SU-DHL-6 (cell line): ENCODE measurements around the gene ASTN2.
"Not testable (repeated sequence)": the region's sequence is repeated elsewhere in the genome, so short reads cannot be mapped to it uniquely, and the experiment has no call there.

ENCODE experiments used
- H2AFZ ChIP-seq: fragments of 200-600 bp; sonication (generic); 2 replicates; pipeline ENCODE4 v1.6.1; 2014; ENCODE audit warnings: low read depth, mild to moderate bottlenecking, moderate library complexity, mixed read lengths, antibody characterized with exemption, low read length; ENCODE audit not compliant: severe bottlenecking
- H3F3A ChIP-seq: fragments of 200-600 bp; shearing (Covaris generic); 2 replicates; pipeline ENCODE4 v1.6.0; 2016; ENCODE audit warnings: antibody characterized with exemption, mild to moderate bottlenecking; ENCODE audit not compliant: insufficient read depth
- H3K27ac ChIP-seq: fragments of 200-600 bp; sonication (generic); 2 replicates; pipeline ENCODE4 v1.5.1; 2016; ENCODE audit warnings: low read depth, mild to moderate bottlenecking, low read length, moderate library complexity, mixed read lengths
- H3K27me3 ChIP-seq: fragments of 200-600 bp; sonication (generic), shearing (Covaris generic); 2 replicates; pipeline ENCODE4 v1.6.0; 2014; ENCODE audit warnings: mild to moderate bottlenecking, low read length
- H3K36me3 ChIP-seq: fragments of 200-600 bp; sonication (generic); 2 replicates; pipeline ENCODE4 v1.6.1; 2014; ENCODE audit warnings: mild to moderate bottlenecking, low read length, mixed read lengths
- H3K4me2 ChIP-seq: fragments of 300-600, 200-600 bp; shearing (Covaris generic), sonication (generic); 2 replicates; pipeline ENCODE4 v1.6.0; 2014; ENCODE audit warnings: low read length, low read depth, mild to moderate bottlenecking; ENCODE audit not compliant: poor library complexity, severe bottlenecking
- H3K4me3 ChIP-seq: fragments of 200-600 bp; sonication (generic); 2 replicates; pipeline ENCODE4 v1.5.1; 2014; ENCODE audit warnings: antibody characterized with exemption, low read length, mild to moderate bottlenecking, mixed read lengths; ENCODE audit not compliant: insufficient read depth, poor library complexity, severe bottlenecking
- H3K79me2 ChIP-seq: fragments of 200-600 bp; sonication (generic); 2 replicates; pipeline ENCODE4 v1.6.1; 2014; ENCODE audit warnings: mild to moderate bottlenecking, low read length, moderate library complexity; ENCODE audit not compliant: insufficient read depth
- H3K9ac ChIP-seq: fragments of 200-600 bp; sonication (generic); 2 replicates; pipeline ENCODE4 v1.7.0; 2014; ENCODE audit warnings: mild to moderate bottlenecking, low read length
- H3K9me2 ChIP-seq: fragments of 200-600 bp; sonication (generic); replicated peaks from 2 replicates; pipeline ENCODE4 v1.6.1; 2014; ENCODE audit warnings: low read length; ENCODE audit not compliant: insufficient read depth
- H3K9me3 ChIP-seq: fragments of 200-600 bp; sonication (generic); 2 replicates; pipeline ENCODE4 v1.6.1; 2014; ENCODE audit warnings: low read length, mixed read lengths; ENCODE audit not compliant: insufficient read depth
- H4K20me1 ChIP-seq: fragments of 200-600 bp; sonication (generic); 2 replicates; pipeline ENCODE4 v1.6.1; 2014; ENCODE audit warnings: low read depth, mild to moderate bottlenecking, antibody characterized with exemption, low read length, moderate library complexity, mixed read lengths
- EZH2phosphoT487 ChIP-seq: fragments of 200-600 bp; sonication (generic), shearing (Covaris generic); conservative IDR thresholded peaks from 2 replicates; pipeline ENCODE4 v1.6.1; 2018; ENCODE audit warnings: mild to moderate bottlenecking, antibody characterized with exemption, low read length, moderate library complexity, mixed read lengths
- TF ChIP-seq, protein P1 (sequence below): fragments of 200-600 bp; sonication (generic); IDR thresholded peaks from one replicate; pipeline ENCODE4 v1.5.1; 2017; ENCODE audit warnings: antibody characterized with exemption, mild to moderate bottlenecking, low read length, moderate library complexity; ENCODE audit not compliant: insufficient read depth, poor library complexity, severe bottlenecking

The ASTN2 gene

DNA sequence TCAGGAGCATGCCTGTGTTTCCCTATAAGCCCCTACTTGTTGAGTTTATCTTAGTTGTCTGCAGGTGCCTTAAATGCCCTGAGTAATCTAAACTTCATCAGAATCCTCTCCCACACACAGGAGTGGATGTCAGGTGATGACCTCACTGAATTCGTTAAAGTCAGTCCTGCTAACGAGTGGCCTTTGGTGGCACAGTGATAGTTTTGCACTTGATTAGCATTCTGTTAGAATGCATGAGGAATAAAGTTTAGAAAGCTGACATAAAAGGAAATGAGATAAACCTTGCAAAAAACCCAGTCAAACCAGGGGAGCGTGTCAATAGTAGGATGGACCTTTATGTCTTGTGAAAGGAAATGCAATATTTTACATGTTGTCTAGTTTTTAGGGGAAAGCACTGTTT is 723.2 kb downstream of the ASTN2 start:
- peak overlapping the region; percentile 23 for H3K4me2 ChIP-seq
- no peak overlapping the region for H3K4me3 ChIP-seq

DNA sequence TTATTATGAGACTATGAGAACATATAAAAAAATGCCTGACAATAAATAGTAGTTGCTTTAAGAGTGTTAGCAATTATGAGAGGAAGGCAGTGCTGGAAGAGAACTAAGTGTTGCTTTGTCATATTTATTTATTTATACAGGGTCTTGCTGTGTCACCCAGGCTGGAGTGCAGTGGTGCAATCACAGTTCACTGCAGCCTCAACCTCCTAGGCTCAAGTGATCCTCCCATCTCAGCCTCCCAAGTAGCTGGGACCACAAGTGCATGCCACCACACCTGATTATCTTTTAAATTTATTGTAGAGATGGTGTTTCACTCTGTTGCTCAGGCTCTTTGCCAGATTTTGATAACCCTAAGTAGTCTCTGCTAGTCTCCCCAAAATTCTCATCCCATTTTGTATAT is 724.1 kb downstream of the ASTN2 start:
- H3K79me2 ChIP-seq = peaks cover 80% of the 10 kb centered on the region
- not testable (repeated sequence) for H3K9me2 ChIP-seq, H3K27ac ChIP-seq, H3K27me3 ChIP-seq, H3K4me3 ChIP-seq, H2AFZ ChIP-seq, H3K36me3 ChIP-seq, H3K9me3 ChIP-seq, H3K9ac ChIP-seq, H4K20me1 ChIP-seq, H3F3A ChIP-seq, H3K4me2 ChIP-seq

More for the DNA sequence above, 723.2 kb downstream of the ASTN2 start:
- Histone ChIP-seq H3F3A (no peaks in the 10 kb centered on the region), H4K20me1 (peaks cover 5% of the 10 kb centered on the region; the same call in 1 of the 2 replicates), H2AFZ (no peak overlapping the region), H3K9me2 (no peaks in the 10 kb centered on the region), H3K9me3 (no peaks in the 10 kb centered on the region), H3K36me3 (no peaks in the 10 kb centered on the region), H3K27ac (no peak overlapping the region), H3K9ac (no peak overlapping the region), H3K79me2 (peaks cover 86% of the 10 kb centered on the region), H3K27me3 (no peaks in the 10 kb centered on the region)
- TF ChIP-seq, protein P1, sequence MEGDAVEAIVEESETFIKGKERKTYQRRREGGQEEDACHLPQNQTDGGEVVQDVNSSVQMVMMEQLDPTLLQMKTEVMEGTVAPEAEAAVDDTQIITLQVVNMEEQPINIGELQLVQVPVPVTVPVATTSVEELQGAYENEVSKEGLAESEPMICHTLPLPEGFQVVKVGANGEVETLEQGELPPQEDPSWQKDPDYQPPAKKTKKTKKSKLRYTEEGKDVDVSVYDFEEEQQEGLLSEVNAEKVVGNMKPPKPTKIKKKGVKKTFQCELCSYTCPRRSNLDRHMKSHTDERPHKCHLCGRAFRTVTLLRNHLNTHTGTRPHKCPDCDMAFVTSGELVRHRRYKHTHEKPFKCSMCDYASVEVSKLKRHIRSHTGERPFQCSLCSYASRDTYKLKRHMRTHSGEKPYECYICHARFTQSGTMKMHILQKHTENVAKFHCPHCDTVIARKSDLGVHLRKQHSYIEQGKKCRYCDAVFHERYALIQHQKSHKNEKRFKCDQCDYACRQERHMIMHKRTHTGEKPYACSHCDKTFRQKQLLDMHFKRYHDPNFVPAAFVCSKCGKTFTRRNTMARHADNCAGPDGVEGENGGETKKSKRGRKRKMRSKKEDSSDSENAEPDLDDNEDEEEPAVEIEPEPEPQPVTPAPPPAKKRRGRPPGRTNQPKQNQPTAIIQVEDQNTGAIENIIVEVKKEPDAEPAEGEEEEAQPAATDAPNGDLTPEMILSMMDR = no peak
- no peak for TF ChIP-seq EZH2phosphoT487

DNA sequence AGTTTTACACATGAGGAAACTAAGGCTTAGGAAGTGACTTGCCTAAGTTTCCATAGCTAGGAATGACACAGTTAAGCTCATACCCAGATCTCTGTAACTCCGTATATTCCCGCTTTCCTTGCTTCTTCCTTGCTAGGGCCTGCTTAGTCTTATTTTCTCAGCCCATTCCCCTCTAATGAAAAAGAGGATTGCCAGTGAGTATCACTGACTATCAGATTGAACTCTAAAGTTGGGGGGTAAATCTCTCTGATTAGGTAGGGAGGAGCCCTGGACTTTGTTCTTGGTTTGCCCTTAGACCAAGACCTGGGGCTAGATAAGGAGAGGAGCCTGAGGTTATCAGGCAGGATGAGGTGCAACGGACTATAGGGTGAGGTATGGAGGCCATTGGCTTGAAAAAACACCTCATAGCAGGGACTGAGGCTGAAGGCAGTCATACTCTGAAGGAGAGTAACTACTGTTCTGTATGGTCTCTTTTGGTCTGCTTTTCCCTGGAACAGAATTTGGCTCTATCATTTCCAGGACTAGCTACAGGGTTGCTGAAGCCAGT is 725.3 kb downstream of the ASTN2 start:
- Histone ChIP-seq H3K27me3 (no peaks in the 10 kb centered on the region), H3K79me2 (peaks cover 68% of the 10 kb centered on the region), H3K4me2 (peak overlapping the region; percentile 10), H3K27ac (no peak overlapping the region), H3K36me3 (no peaks in the 10 kb centered on the region), H2AFZ (no peak overlapping the region), H3K4me3 (no peak overlapping the region), H3K9me3 (no peaks in the 10 kb centered on the region), H3K9ac (no peak overlapping the region), H4K20me1 (peaks cover 5% of the 10 kb centered on the region; the same call in 1 of the 2 replicates), H3K9me2 (no peaks in the 10 kb centered on the region), H3F3A (no peaks in the 10 kb centered on the region)
- TF ChIP-seq, protein P1 = no peak
- TF ChIP-seq EZH2phosphoT487 = no peak

DNA sequence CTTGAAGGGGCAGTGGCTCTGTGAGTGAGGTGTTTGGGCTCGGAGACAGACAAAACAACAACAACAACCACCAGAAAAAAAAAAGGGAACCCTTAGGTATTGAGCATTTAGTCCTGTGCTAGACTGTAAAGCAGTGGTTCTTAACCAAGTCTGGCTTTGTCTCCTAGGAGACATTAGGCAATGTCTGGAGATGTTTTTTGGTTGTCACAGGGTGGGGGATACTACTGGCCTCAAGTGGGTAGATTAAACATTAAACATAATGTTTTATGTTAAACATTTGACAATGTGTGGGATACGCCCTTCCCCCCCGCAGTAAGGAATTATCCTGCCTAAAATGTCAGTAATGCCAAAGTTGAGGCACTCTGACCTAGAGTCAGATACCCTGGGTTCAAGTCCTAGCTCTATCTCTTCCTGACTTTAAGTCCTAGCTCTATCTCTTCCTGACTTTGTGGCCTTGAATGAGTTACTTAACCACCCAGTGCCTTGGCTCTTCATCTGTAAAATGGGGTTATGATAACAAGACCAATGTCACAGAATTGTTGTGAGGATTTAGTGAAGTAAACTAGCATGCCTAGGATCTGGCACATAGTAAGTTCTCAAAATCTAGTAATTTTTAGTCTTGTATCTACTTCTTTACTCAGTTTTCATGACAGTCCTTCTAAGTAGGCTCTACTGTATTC is 725.9 kb downstream of the ASTN2 start:
- no peaks in the 10 kb centered on the region for H3K27me3 ChIP-seq
- no peak overlapping the region for H3K9ac ChIP-seq
- H2AFZ ChIP-seq = no peak overlapping the region
- H3K36me3 ChIP-seq = no peaks in the 10 kb centered on the region
- TF ChIP-seq EZH2phosphoT487 = no peak
- TF ChIP-seq, protein P1 = no peak
- no peaks in the 10 kb centered on the region for H3F3A ChIP-seq
- no peak overlapping the region for H3K4me3 ChIP-seq
- peaks cover under 1% of the 10 kb centered on the region; the same call in 1 of the 2 replicates for H3K9me3 ChIP-seq
- H3K9me2 ChIP-seq = no peaks in the 10 kb centered on the region
- H4K20me1 ChIP-seq = peaks cover 5% of the 10 kb centered on the region; the same call in 1 of the 2 replicates
- no peak overlapping the region for H3K27ac ChIP-seq
- peak overlapping the region; percentile 68 for H3K4me2 ChIP-seq
- H3K79me2 ChIP-seq = peaks cover 64% of the 10 kb centered on the region
